Suppressor macrophage treated with lipopolysaccharide for 4 hours (primary cell): ENCODE results near the gene TBPL2.
"Not testable (repeated sequence)": the region's sequence is repeated elsewhere in the genome, so short reads cannot be mapped to it uniquely, and the experiment has no call there.

Experiments used
- DNase-seq: peaks from one replicate; pipeline ENCODE4 v3.0.0-alpha.2; 2020

The TBPL2 gene

DNA sequence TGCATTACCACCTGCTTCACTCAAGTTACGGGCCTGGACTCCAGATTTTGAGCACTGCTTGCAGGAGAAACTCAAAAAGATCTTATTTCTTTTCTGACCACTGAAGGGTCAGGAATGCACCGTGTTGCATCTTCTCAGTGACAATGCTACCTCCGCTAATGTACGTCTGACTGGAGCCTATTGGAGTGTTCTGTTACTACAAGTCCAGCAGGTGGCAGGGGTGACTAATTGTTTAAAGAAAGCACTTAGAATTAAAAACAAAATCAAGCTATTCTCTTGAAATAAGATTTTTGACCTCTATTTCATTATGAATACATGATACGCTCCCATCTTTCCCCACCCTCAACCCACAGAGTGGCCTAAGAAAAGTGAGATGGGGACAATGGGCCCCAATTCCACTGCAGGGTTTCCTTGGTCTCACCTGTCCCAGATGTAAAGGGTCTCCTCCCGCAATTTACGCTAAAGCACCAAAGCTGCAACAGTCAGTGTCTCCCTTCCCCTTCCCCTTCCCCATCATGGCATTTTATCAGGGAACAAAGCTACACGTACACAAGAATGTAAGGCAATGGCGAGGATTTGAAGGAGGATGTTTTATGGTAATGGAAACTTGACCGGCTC, 2.2 kb downstream of the TBPL2 start:
- peak; percentile 27 for DNase-seq

DNA sequence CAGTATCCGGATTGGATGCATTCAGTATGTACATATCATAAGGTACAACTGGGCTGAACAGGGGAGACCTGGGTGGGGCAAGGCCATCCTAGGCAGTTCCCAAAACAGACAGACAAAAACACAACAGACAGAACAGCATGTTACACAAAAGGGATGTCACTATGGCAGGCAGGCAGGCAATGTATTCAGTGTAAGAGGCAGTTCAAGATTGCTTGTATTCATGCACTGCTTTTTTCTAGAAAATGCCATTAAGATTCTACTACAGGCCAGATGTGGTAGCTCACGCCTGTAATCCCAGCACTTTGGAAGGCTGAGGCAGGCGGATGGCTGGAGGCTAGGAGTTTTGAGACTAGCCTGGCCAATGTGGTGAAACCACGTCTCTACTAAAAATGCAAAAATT, 3.5 kb downstream of the TBPL2 start:
- DNase-seq, result no peak

- DNase-seq, result no peak
Observed at GRCh38 chr14:55436519-55436918, 3.9 kb downstream of the TBPL2 start.

DNA sequence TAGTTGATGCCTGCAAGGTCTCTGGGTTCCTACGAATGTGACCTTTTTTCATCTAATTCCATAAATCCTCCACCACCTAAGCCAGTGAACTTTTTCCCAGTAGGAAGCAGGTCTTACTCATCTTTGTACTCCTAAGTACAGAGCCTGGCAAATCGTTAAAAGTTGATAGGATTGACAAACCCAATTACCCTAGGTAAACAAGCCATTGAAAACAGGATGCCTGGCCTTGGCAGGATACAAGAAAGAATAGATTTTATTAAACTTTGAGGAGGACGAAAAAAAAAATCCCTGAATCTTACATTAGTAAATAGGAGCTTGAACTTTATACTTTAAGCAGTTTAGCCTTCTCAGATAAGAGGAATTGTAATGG, 5.6 kb downstream of the TBPL2 start:
- no peak for DNase-seq

DNA sequence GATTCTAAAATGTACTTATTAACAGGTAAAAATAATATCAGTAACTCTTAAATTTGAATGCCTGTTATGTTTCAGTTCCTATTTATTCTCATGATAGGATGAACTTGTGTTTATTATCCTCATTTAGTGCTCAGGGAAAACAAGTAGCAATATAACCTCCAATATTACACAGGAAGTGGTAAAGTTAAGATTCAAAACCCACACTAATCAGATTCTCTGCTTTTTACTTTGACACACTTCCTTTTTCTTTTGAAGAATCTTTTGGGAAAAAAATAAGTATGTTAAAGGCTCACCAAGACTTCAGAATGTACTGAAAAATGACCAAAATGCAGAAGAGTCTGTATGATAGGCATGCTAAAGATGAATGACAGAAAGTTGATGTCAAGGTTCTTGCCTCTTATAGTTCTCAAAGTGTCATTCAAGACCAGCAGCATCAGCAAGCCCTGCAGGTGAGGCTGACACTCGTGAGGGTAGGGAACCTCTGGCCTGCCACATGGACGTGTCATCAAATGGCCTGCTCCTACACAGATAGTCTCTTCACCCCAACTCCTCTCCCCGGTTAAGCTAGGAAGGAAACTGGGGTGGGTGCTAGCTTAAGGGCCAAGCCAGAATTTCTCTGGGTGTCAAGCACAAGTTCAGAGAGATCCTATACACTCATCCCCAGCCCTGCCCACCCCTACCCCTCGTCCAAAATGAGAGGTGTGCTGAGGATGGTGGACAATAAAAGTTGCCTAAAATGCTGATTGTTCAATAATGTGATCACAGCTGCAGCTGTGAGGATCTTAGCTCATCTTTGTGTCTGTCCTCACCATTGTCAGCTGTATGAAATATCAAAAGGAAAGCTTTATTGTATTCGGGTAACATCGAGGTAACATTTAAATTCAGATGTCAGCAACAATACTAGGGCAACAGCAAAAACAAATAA, 6.3 kb downstream of the TBPL2 start:
- DNase-seq, result no peak

- DNase-seq, result no peak
Observed at GRCh38 chr14:55432628-55433027, 7.8 kb downstream of the TBPL2 start.

GRCh38 chr14:55430024-55430690, 10.3 kb downstream of the TBPL2 start:
- DNase-seq, result peak; percentile 64

GRCh38 chr14:55427439-55427838, 13.0 kb downstream of the TBPL2 start:
- DNase-seq, result no peak

DNA sequence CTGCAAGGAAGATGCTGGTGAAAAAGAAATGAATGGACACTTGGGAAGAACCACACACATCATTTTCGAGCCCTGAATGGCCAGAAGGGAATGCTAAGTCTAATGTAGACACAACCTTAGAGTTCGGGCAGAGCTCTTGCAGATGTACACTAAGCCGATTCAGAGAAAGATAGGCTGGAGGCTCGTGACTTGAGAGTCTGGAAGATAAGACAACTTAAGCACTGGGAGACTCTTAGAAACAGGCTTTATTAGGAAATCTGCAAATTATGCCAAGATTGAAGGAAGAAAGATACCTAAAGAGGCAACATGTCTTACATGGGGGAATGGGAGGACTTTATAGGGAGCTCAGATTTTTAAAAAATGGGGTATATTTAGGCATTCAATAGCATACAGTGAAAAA, 13.5 kb downstream of the TBPL2 start:
- no peak for DNase-seq

GRCh38 chr14:55425091-55425490, 15.3 kb downstream of the TBPL2 start:
- DNase-seq, result no peak

DNA sequence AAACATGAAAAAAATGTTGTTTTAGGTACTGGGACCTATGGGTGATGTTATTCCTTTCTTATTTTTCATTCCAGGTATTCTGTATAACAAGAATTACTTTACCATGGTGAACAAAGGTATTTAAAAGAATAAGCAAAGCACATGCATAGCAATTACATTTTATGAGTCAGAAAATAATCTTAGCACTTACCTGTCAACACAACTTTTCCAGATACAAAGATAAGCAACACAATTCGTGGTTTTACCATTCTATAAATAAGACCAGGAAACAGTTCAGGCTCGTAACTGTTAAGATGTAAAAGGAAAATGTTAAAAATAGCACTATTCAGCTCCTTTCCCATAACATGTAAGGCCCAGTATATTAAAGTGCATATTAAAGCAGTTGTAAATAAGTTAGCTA, 16.4 kb downstream of the TBPL2 start:
- DNase-seq, result no peak

GRCh38 chr14:55422338-55422737, 18.1 kb downstream of the TBPL2 start:
- DNase-seq, result not testable (repeated sequence)

DNA sequence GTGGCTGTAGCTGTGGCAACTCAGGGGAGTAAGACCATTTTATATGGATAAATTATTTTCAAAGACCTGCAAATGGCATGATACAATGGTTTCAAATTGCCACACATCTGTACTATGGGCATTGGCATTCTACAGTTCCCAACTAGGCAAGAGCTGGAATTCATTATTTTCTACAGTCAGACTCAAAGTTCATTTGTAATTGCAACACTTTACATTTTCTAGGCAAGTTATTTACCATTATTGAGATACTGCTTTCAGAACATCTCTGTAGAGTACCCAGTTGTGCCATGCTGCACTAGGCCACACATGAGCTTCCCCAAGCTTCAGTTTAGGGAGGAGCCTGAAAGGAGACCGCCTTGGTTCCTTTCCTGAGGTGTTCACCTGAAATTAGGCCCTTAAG, 20.8 kb downstream of the TBPL2 start:
- no peak for DNase-seq

DNA sequence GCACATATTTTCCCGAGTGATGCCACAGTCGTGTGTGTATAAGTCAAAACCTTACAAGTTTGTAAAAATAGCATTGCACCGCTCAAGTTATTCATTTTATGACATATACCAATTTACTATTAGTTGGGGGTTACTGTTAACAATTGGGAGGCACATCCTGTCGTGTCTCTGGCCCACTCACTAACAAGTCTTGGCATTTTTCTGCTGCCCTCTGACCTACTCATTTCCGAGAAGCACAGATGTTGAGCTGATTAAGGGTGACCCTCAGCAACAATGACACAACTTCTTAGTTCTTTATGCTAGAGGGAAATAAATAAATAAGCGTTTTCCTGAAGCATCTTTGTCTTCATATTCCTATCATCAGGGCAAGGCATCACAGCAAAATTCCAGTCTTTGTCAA, 22.0 kb downstream of the TBPL2 start:
- no peak for DNase-seq

DNA sequence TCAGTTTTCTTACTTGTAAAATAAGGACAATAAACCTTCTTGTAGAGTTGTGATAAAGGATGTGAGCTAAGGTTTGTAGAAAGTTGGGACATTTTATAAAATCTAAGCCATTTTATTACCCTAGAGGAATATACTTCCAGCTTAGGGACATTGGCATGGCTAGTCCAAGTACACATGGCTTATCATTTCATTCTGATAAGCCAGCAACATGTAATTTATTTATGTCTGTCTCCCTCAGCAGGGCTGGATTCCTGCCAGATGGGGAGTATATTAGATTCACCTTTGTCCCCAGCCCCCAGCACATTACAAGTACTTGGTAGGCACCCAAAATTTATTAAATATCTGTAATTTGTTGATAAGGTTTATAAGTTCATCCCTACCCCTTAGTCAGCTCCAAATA, 22.5 kb downstream of the TBPL2 start:
- no peak for DNase-seq

GRCh38 chr14:55416866-55417265, 23.6 kb downstream of the TBPL2 start:
- DNase-seq, result peak; percentile 34

GRCh38 chr14:55414551-55414950, 25.9 kb downstream of the TBPL2 start:
- DNase-seq, result no peak

- no peak for DNase-seq
Observed at GRCh38 chr14:55412676-55413075, 27.7 kb downstream of the TBPL2 start.

DNA sequence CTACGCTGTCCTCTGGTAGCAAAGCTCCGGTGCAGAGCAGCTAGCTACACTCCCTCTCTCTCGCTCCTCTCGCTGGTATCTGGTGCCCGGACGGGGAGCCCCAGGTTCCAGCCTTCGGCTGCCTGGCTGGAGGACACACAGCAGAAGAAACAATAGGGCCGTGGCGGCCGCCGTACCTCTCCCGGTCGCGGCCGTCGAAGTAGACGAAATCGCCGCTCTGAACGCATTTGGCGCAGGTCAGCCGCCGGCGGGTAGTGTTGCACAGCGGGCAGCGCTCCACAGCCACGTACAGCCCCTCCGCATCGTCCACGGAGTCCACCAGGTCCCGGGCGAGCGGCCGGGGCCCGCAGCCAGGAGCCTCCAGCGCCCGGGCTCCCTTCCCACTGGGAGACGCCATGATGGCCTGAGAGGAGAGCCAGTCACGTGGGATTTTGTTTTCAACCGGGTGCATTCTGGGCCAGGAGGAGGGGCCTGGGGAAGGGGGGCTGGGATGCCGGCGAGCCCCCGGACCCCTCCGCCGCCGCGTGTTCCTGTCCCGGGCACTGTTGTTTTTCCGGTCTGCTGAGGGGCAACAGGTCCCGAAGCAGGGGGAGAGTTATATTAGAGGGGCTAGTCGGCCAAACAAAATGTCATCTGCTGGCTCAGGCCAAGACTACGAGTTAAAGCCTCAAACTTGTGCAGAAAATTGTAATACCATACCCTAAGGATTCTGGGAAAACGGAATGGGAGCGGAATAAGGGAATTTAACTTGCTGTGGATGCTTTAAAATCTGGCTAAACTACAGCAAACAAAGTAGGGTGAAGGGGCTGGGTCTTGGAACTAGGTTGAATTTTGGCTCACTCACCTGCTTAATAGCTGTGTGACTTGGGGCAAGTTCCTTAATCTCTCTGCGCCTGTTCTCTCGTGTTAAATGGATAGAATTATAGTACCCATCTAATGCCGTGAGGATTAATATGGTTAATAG, 28.7 kb downstream of the TBPL2 start, which contains the start of gene ATG14:
Gene ATG14 (minus strand): TSS at position 405 of the 964 bp plus-strand sequence. CDS start 8 bp downstream, at position 397.
- DNase-seq, result peak; percentile 86

- DNase-seq, result no peak
Observed at GRCh38 chr14:55410876-55411275, 29.5 kb downstream of the TBPL2 start.

GRCh38 chr14:55404173-55404854, 36.1 kb downstream of the TBPL2 start:
- no peak for DNase-seq

DNA sequence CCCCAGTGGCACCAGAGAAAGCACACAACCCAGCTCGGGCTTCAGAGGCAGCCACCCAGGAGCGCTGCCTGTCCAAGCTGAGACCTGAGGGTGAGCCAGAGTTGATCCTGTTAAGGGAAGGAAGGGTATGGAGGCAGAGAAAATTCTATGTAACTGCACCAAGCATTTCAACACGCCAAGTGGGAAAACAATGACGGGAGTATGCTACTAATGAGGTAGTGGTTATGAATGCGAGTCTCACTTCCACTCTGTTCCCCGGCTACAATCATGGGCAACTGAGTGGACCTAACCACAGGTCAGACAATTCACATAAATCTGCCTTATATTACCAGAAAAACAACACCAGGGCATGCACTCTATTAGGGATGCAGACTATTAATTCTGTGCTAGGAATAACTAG, 38.7 kb downstream of the TBPL2 start:
- peak; percentile 50 for DNase-seq
